T-helper 2 cell (primary cell): ENCODE measurements around the gene UBE2H.
A peak's percentile ranks its signal among the peaks of the same experiment; 100 is the strongest.
"Not testable (repeated sequence)": the region's sequence is repeated elsewhere in the genome, so short reads cannot be mapped to it uniquely, and the experiment has no call there.

Source experiments
- DNase-seq, 5 experiments: peaks; one replicate each; pipeline versions ENCODE4 v3.0.0 to v3.0.0-alpha.2; 2012 to 2022

UBE2H gene

DNA sequence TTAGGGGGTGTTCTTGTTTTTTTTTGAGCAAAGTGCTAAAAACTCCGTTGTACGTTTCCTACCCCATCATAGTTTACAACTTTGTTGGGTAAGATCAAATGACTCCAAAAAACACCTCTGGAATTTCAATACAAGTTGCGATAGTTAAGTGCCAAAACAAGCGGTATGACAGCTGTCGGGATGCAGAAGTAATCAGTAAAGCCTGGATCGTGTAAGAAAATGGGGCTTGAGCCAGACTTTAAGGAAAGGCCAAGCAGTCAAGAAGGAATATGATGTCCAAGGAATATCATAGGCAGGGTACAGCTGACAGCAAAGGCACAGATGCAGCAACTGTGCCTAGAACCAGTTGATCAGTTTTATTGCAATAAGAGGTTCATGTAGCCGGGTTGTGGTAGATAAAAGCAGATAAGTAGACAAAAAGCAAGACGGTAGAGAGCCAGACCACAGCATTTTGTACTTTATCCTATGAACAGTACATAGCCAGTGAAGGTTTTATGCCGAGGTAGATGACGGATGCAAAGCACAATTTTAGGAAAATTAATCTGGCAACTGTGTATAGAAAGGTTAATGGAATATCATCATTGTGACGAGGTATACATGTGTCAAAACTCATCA is 45.5 kb downstream of the UBE2H start:
- peak in 1 of 5 experiments; percentile 86 for DNase-seq

DNA sequence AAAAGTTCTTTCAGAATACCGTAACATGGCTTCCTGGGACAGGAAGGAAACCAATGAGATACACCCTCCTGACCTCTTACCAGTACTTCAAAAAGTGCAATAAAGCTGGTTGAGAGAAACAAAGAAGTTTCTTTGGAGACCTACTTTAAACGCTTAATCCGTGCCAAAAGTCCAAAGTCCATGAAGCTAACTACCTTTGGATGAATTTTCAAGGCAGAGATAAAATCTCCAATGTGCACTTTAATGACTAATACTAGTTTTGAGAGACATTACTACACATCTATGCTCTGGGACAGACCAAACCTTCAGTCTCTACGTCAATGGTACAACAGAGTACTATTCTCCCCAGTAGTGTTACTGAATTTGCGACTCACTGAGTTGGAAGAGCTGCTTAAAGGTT is 46.1 kb downstream of the UBE2H start:
- DNase-seq, result peak in 2 of 5 experiments; percentile 10 to 85

DNA sequence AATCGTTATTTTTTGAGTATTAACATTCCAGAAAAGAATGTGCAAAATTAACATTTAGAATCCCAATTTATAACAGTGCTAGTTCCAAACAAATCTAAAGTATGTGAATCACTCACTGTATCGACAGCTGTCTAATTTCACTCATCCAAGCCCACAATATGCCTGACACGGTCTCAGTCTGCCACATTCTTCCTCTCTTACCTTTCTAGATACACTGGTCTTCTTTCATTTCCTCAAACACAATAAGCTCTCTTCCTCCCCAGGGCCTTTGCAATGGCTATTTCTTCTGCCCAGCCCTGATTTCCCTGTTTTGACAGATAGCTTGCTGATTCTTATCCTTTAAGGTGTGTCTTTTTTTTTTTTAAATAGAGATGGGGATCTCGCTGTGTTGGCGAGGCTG is 48.8 kb downstream of the UBE2H start:
- DNase-seq, result peak in 1 of 5 experiments; percentile 58

DNA sequence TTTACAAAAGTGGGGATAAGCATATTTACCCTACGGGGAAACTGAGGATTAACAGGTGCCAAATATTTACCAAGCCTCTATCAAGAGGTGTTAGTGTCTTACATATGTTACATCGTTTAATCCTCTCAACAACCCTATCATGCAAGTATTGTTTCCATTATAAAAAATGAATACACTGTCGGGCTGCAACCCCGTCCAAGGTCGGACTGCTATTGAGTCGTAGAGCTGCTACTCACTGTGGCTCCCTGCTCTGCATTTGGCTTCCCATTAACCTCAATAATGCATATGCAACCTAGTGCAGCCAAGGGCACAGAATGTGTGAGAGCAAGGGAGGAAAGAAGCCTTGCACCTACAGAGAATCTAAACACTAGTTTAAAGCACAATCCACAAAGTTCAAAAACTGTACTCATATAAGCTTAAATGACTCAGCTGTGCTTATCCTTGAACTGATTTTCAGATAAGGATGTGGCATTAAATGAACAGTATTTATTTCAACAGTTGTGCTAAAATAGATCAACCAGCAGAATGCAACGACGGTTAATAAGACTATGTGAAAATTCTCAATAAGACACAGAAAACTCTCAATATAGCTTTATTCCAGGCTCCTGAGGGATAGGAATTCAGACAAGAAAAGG is 49.9 kb downstream of the UBE2H start:
- DNase-seq, result peak in 1 of 5 experiments; percentile 88

DNA sequence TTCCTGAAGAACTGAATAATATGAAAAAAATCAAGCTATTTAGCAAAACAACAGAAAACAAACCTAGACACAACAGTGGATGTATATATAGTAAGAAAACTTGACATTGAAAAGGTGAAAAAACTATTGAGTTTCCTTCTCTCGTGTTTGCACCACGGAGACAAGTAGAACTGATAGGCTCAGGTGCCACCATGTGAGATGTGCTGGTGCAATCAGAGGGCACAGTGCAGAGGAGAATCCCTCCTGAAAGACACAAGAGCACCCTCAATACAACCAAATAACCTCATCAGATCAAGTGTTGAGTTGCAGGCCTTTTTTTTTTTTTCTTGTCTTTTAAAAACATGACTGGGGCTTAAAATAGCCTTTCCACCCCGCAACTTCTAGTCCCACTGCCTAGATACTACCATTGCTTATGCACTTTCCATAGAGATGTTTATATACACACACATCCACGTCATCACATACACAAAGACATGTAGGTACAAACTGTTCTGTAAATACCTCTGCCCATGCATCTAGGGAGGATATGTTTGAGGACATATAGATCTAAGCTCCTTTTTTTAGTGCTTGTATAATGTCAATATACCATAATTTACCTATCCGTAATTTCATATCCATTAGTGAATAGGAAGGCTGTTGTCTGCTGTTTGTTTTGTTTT is 54.1 kb downstream of the UBE2H start:
- DNase-seq, result peak in 1 of 5 experiments; percentile 33

DNA sequence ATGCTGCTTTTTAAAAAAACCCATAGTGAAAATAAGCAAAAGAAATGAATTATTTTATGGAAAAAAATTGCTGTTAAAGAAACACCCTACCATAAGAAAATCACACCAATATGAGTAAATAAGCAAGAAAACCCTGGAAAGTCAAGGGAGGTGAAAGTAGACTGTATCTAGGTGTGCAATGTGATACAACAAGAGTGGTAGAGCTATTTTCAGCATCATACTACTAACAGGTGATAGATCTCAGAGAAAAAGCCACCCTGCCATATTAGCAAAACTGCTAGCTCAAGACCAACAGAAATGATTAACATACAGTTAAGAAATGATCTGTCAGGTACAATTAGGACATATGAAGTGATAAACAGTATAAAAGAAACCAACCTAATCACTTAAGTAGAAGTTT is 54.8 kb downstream of the UBE2H start:
- no peak for DNase-seq

DNA sequence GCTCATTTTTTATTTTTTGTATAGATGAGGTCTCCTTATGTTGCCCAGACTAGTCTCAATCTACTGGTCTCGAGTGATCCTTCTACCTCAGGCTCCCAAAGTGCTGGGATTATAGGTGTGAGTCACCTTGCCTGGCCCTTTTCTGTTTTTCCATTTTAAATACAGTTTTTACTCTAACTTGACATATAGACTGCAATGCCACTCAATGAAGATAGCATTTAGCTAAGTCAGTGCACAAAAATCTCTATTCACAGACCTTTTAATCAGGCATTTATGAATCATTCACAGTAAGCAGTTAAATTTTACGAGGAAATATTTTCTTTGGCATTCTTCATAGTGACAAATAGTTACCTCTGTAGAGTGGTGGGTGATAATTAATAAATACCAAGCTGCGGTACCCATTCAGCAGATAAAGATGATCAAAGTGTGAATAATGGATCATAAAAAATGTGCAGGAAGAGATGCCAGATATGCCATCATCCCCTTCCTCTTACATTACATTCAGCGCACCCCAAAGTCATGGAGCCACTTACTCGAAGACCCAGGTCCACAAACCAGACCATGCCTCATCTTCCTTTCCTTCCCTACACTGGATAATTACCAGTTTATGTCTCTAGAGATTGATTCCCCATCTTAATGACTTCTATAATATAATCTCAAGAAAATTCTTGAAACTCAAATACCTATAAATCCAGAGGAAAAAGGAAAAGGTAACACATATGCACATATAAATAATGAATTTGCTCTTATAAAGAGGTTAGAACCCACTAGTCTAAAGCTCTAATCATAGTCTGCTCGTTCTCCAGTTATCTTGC is 56.0 kb downstream of the UBE2H start:
- no peak for DNase-seq

DNA sequence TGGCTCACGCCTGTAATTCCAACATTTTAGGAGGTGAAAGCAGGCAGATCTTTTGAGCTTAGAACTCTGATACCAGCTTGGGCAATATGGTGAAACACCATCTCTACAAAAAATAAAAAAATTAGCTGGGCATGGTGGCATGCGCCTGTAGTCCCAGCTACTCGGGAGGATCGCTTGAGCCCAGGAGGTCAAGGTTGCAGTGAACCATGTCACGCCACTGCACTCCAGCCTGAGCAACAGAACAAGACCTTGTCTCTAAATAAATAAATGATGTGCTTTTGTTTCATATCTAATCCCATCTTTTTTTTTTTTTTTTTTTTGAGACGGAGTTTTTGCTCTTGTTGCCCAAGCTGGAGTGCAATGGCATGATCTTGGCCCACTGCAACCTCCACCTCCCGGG is 58.6 kb downstream of the UBE2H start:
- DNase-seq, result not testable (repeated sequence)

DNA sequence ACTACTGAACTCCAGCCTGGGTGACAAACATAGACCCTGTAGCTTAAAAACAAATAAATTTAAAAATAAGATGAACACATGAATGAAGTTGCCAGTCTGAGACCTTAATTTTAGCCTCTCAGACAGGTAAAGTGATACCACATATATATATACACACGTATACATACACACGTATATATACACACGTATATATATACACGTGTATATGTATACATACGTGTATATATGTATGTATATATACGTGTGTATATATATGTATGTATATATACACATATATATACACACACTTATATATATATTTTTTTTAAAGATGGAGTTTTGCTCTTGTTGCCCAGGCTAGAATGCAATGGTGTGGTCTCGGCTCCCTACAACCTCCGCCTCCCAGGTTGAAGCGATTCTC is 62.7 kb downstream of the UBE2H start:
- DNase-seq, result no peak

DNA sequence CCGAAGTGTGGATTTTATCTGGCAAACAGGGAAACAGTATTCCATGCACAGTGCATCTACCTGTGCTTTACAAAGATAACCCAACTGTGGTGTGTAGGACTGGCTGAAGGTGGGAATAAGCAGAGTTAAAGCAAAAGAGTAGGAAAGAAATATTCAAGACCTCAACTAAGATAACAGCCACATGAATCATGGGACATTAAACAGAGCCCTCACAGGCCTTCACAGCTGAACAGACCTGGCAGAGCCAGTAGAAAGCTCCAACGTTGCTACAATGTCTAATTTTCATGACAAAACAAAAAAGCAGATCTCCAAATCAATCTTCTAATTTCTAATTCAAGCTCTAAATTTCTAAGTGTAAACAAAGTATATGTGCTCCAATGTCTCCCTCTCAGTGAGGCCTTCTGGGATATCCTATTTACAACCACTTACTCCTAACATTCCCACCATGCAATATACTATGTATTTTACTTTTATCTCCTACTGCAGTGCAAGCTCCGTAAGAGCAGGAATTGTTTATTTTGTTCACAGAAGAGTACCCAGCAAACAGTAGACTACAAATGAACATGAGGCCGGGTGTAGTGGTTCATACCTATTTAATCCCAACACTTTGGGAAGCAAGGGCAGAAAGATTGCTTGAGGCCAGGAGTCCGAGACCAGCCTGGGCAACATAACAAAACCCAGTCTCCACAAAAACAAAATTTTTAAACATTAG is 63.5 kb downstream of the UBE2H start:
- DNase-seq, result no peak

DNA sequence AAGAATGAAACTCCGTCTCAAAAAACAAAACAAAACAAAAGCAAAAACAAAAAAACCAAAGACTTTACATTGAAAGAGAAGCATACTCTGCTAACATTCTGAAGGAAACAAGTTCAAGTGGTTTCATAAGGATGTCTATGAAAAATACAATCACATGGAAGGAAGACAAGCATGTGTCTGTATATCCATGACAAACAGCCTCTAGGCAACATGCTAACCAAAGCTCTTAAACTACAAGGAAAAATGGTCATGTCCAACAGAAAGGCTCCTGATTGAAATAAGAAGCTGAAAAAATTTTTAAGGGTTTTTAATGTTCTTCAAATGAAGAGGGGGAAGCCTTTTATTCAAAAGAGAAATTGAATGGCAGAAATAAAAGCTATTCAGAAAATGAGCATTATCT is 64.9 kb downstream of the UBE2H start:
- no peak for DNase-seq

DNA sequence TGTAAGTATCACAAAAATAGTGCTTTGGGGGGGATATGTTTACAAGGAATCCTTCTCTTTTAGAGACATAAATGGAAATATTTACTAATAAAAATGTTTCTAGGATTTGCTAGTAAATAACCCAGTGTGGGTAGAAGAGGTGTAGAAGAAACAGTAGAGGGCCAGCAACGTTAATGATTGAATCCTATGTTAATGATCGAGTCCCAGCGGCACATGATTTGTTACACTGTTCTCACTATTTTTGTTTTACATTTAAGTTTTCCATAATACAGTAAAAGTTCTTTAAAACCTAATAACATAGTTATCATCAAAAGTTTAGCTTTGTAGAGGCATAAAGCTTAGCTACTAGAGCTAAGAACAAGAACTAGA is 66.0 kb downstream of the UBE2H start:
- DNase-seq, result no peak

DNA sequence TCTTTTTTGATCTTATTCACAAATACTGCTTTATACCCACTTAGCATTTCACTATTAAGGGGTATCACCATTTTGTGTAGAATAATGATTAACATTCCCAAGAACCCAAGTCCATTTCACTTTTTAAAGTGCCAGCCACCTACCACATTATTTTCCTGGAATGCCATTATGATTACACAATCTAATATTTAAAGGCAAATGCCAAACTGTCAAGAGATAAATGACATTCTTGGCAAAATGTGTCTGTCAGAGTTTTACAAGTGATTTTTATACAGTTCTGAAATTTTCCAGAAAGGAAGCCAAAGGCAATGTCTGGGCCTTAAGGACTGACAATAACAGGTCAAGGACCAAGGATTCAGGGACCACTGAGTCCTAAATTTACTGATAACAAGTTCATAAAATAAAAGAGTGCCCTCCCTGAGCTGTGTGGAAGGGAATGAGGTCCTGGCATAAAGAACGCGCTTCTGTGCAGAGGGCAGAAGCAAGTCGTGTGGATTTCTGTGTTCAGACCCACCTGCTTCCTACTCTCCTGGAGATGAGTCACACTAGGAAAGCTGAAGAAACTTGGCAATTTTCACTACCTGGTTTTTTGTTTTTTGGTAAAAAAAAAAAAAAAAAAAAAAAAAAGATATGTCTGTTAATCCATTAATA is 66.5 kb downstream of the UBE2H start:
- no peak for DNase-seq

DNA sequence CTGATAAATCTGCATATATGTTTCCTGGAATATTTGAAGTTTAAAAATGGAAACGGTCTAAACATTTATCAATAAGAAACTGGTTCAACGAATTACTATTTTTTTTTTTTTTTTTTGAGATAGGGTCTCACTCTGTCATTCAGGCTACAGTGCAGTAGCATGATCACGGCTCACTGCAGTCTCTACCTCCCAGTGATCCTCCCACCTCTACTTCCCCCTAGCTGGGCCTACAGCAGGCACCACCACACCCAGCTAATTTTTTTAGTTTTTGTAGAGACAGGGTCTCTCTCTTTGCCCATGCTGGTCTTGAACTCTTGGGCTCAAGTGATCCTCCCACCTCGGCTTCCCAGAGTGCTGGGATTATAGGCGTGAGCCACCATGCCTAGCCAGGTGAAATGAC is 68.3 kb downstream of the UBE2H start:
- no peak for DNase-seq

DNA sequence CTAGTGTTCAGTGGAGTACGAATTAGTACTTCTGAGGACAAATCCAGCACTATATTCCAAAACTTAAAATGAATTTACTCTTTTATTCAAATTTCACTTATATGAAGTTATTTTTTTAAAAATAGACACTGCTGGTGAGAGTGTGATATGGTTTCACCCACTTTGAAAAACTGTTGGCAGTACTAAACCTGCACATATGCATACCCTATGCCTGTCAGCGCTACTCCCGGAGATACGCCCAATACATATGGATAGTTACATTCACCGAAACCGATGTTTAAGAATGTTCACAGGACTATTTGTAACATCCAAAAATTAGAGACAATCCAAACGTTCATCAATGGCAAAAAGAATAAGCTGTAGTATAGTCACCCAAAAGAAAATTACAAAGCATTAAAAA is 69.6 kb downstream of the UBE2H start:
- DNase-seq, result no peak

DNA sequence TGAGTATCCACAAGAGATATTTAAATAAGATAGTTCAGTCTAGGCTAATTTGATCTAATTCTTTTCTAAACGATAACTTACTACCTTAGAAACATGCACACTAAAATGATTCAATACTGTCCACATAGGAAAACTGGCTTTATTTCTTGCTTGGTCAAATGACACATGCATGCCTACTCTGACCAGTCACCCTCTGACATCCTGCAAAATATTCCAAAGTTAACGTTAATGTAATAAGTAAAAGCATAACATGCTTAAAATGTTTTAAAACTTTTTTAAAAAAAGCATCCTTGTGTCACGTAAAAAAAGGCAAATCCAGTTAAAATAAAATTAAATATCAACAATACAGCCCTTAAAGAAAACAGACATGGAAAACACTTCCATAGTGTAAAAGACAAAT is 70.2 kb downstream of the UBE2H start:
- no peak for DNase-seq

DNA sequence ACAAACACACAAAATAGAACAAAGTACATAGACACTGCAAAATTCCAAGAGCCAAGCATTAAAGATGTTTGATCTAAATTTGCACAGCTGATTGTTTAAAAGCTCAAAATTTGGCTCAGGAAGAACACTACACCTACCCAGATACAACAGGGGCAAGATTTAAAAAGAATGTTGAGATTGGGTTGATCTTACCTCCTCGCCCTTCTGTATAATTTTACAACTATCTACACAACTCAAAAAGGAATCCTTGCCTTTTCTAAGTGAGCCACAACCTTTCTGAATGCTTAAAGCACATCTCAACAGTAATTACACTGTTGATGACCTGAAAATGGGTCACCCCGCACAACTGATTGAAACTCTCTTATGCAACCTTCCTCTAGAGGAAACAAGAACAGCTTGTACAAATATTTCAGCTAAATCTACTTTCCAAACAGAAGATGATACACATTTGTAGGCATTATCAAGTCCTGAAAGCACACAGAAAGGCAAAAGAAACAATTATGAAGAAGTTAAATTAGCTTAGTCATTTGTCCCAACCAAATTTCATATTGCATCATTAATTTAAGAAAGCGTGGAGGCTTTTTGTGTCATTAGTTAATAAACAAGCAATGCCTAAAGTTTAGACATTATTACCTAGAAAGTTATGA is 75.5 kb downstream of the UBE2H start:
- no peak for DNase-seq

DNA sequence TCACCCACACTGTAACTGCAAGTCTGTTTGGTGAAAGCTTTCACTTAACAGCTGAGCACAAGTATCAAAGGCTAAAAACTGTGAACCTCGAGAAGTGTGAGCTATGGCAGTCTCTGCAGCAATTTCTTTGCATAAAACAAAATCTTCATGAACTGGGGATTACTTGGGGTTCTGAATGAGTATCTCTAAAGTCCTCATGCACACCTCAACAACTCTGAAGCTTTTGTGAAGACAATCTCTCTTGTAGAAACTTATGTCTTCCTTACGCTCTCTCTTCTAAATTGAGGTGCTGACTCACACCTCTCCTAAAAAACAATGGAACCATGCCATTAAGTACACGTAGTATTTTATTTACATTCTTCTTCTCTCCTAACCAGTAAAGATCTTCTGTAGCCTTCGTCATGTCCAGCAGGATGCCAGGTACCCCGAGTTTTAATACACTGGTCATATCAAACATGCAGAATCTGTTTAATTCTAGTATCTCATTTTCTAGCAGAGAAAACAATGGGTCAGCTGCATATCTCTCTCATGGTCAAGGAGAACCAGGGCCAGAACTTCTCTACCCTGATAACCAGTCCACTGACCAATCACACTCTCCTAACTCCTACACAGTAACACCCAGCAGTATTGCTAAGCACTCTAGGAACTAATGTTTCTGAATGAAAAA is 76.9 kb downstream of the UBE2H start:
- no peak for DNase-seq

DNA sequence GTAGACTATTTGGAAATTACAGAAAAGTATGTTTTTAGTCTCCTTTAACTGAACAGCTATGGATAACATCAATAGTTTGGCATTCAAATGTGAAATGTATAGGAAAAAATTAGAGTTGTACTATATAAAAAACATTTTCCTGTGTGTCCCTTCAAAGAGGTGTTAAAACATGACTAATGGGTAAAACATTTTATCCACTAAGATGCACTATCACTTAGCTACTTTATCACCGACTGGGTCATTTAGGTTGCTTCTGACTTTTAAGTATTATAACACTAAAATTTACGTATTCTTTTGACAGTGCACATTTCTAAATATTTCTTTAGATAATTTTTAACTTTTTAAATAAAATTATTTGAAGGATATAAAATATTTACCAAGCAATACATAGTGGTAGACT is 77.6 kb downstream of the UBE2H start:
- DNase-seq, result no peak

DNA sequence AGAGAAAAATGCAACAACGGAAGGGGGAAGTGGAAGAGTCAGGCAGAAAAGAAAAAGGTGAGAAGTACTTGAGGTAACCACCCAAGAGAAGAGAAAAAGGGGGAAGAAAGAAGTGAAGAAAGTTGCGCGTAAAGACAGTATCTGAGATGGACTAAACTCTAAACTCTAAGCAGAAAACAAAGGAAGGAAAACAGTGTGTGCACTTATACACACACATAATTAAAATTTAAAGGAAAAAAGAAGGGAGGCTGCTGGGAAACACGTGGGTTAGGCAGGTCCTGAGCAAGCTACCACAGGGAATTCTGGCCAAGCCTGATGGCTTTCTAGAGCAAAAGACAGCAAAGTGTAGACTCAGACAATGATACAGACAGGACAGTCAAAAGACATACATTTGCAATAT is 78.0 kb downstream of the UBE2H start:
- DNase-seq, result no peak

DNA sequence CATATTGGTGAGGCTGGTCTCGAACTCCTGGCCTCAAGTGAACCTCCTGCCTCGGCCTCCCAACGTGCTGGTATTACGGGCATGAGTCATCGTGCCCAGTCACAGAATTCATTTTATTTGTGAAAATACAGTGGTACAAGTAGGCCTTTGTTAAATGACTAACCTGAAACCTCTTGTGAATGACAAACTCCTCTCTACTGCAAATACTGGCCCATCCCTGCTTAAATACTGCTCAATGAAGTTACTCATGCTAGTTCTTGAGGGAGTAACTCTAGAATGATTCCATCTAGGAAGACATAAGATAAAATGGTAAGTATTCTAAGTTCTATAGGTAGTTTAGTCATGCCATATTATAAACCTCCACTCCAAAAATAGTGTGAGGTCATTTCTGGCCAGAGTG is 80.7 kb downstream of the UBE2H start:
- DNase-seq, result no peak
